Keratinocyte (primary cell): ENCODE results near the gene HABP4. TPM values are rescaled to one million over a fixed set of nuclear protein-coding genes. Genes with fewer than 3 reads are reported as not detected.

Experiments used
- DNase-seq: peaks from one replicate; pipeline ENCODE4 v3.0.0-alpha.2; 2011; ENCODE audit warnings: low read depth, missing footprints, low spot score
- FAIRE-seq: peaks from 2 replicates; lab custom pipeline; 2011; peaks lifted over from hg19 to GRCh38; lab: Jason Lieb, UNC
- H2AFZ ChIP-seq: 2 replicates; pipeline ENCODE4 v1.6.0; 2012; ENCODE audit warnings: low read length, control low read depth, inconsistent platforms; ENCODE audit not compliant: control insufficient read depth
- H3K27ac ChIP-seq: 2 replicates; pipeline ENCODE4 v1.5.1; 2011; ENCODE audit warnings: low read length; ENCODE audit not compliant: control insufficient read depth, insufficient read depth
- H3K27me3 ChIP-seq: 3 replicates; pipeline ENCODE4 v1.6.0; 2011; ENCODE audit warnings: low read length; ENCODE audit not compliant: control insufficient read depth, insufficient read depth; ENCODE audit errors: extremely low read depth
- H3K36me3 ChIP-seq, 2 experiments: 2 replicates in 1 of 2; 3 replicates in 1 of 2; pipeline ENCODE4 v1.5.1; 2011; ENCODE audit warnings: low read length in 2 of 2, mild to moderate bottlenecking in 1 of 2; ENCODE audit not compliant: control insufficient read depth in 2 of 2, insufficient read depth in 2 of 2; ENCODE audit errors: extremely low read depth in 1 of 2
- H3K4me1 ChIP-seq: 3 replicates; pipeline ENCODE4 v1.5.1; 2011; ENCODE audit warnings: low read length; ENCODE audit not compliant: control insufficient read depth, insufficient read depth; ENCODE audit errors: extremely low read depth
- H3K4me2 ChIP-seq: 3 replicates; pipeline ENCODE4 v1.6.0; 2011; ENCODE audit warnings: low read depth, low read length; ENCODE audit not compliant: control insufficient read depth, insufficient read depth; ENCODE audit errors: extremely low read depth
- H3K4me3 ChIP-seq, 3 experiments: fragments of 200-600 bp in 1 of 3; sonication (generic) in 1 of 3; 2 replicates in 2 of 3; 3 replicates in 1 of 3; pipeline ENCODE4 v1.5.1; 2011 to 2016; ENCODE audit warnings: low read length in 3 of 3, mild to moderate bottlenecking in 3 of 3, control low read depth in 2 of 3, inconsistent platforms in 1 of 3, low read depth in 1 of 3, mixed read lengths in 1 of 3, mixed run types in 1 of 3, moderate library complexity in 1 of 3; ENCODE audit not compliant: control insufficient read depth in 2 of 3, insufficient read depth in 2 of 3; ENCODE audit errors: extremely low read depth in 1 of 3
- H3K79me2 ChIP-seq: 2 replicates; pipeline ENCODE4 v1.6.0; 2012; ENCODE audit warnings: low read length; ENCODE audit not compliant: control insufficient read depth, insufficient read depth
- H3K9ac ChIP-seq: 3 replicates; pipeline ENCODE4 v1.6.0; 2011; ENCODE audit warnings: low read length; ENCODE audit not compliant: control insufficient read depth, insufficient read depth; ENCODE audit errors: extremely low read depth
- H3K9me1 ChIP-seq: 3 replicates; pipeline ENCODE4 v1.6.0; 2011; ENCODE audit warnings: low read length; ENCODE audit not compliant: control insufficient read depth, insufficient read depth; ENCODE audit errors: extremely low read depth
- H3K9me3 ChIP-seq: 2 replicates; pipeline ENCODE4 v1.5.1; 2012; ENCODE audit warnings: low read depth, low read length; ENCODE audit not compliant: control insufficient read depth
- H4K20me1 ChIP-seq: 3 replicates; pipeline ENCODE4 v1.6.0; 2011; ENCODE audit warnings: low read length; ENCODE audit not compliant: control insufficient read depth, insufficient read depth; ENCODE audit errors: extremely low read depth
- CTCF ChIP-seq, 3 experiments: IDR thresholded peaks in 1 of 3; conservative IDR thresholded peaks in 1 of 3; optimal IDR thresholded peaks in 1 of 3; 2 replicates in 2 of 3; 3 replicates in 1 of 3; pipeline versions ENCODE3 to v1.5.1; 2011; ENCODE audit warnings: low read length in 3 of 3, mild to moderate bottlenecking in 3 of 3, moderate library complexity in 2 of 3, control low read depth in 1 of 3, inconsistent platforms in 1 of 3; ENCODE audit not compliant: insufficient read depth in 2 of 3; ENCODE audit errors: extremely low read depth in 1 of 3
- EZH2 ChIP-seq: IDR thresholded peaks from one replicate; pipeline ENCODE4 v1.6.1; 2012; ENCODE audit warnings: inconsistent platforms, mild to moderate bottlenecking, low read length, moderate library complexity
- dilution Hi-C: fragments of 300-500 bp; cut with MboI; formaldehyde crosslinking; loops from one replicate; pipeline ENCODE4 v1.7.0; 2020; ENCODE audit warnings: low sequenced_read_pairs; ENCODE audit not compliant: extremely low pct_ligation_motif_present
- polyA plus RNA-seq, 5 experiments: library from polyadenylated mRNA; depleted of rRNA in 3 of 5; stranded (reverse) in 3 of 5; stranded (forward) in 1 of 5; unstranded in 1 of 5; fragments of >200 nt; gene quantifications; 1 replicate in 1 of 5; 2 replicates in 3 of 5; 3 replicates in 1 of 5; pipeline versions ENCODE4 v1.2.1 to v1.2.3, GENCODE V29; 2011 to 2012; ENCODE audit warnings: missing spikeins in 2 of 5, low read depth in 1 of 5, low replicate concordance in 1 of 5

Gene HABP4
- polyA plus RNA-seq, 1 donor (not counting 4 experiments of a cell fraction or from before 2014, with no cell fraction given) = 6.8 TPM

GRCh38 chr9:96457266-96457665 is 7.3 kb downstream of the HABP4 start:
- DNase-seq = no peak
- Histone ChIP-seq H3K79me2 (peaks cover 6% of the 10 kb centered on the region), H3K27me3 (no peaks in the 10 kb centered on the region), H4K20me1 (no peaks in the 10 kb centered on the region), H3K9me3 (no peaks in the 10 kb centered on the region), H3K36me3 (peaks cover 0 to 1% of the 10 kb centered on the region in 2 experiments), H2AFZ (no peak overlapping the region), H3K9ac (no peak overlapping the region), H3K27ac (no peak overlapping the region), H3K4me1 (no peaks in the 10 kb centered on the region), H3K4me2 (no peak overlapping the region), H3K9me1 (no peaks in the 10 kb centered on the region), H3K4me3 (no peak overlapping the region)
- TF ChIP-seq CTCF (optimal IDR thresholded peaks at IDR 0.05 in 1 of 3, IDR thresholded peaks at IDR 0.05 in 1 of 3, conservative IDR thresholded peaks at IDR 0.05 in 1 of 3; ENCODE audit: extremely low read depth in 1 of 3, insufficient read depth in 2 of 3, low read length in 3 of 3) (no peak), EZH2 (no peak)
- no peak for FAIRE-seq
- dilution Hi-C loops = no loop called here

GRCh38 chr9:96458226-96458625 is 8.3 kb downstream of the HABP4 start:
- no peak for FAIRE-seq
- H3K4me3 ChIP-seq = no peak overlapping the region
- peaks cover 6% of the 10 kb centered on the region for H3K79me2 ChIP-seq
- H3K27me3 ChIP-seq = no peaks in the 10 kb centered on the region
- H3K9me3 ChIP-seq = no peaks in the 10 kb centered on the region
- no peaks in the 10 kb centered on the region for H3K4me1 ChIP-seq
- no peak overlapping the region for H3K27ac ChIP-seq
- H3K9ac ChIP-seq = no peak overlapping the region
- no peaks in the 10 kb centered on the region for H4K20me1 ChIP-seq
- no peak for TF ChIP-seq EZH2
- no peak for TF ChIP-seq CTCF (optimal IDR thresholded peaks at IDR 0.05 in 1 of 3, IDR thresholded peaks at IDR 0.05 in 1 of 3, conservative IDR thresholded peaks at IDR 0.05 in 1 of 3; ENCODE audit: extremely low read depth in 1 of 3, insufficient read depth in 2 of 3, low read length in 3 of 3)
- H3K36me3 ChIP-seq = peaks cover 0 to 1% of the 10 kb centered on the region in 2 experiments
- H2AFZ ChIP-seq = no peak overlapping the region
- no peaks in the 10 kb centered on the region for H3K9me1 ChIP-seq
- no peak for DNase-seq
- dilution Hi-C loops = no loop called here
- no peak overlapping the region for H3K4me2 ChIP-seq
